IMR-90 (cell line): ENCODE data around the gene SMKR1. TPM values are rescaled to one million over a fixed set of nuclear protein-coding genes. Genes with fewer than 3 reads are reported as not detected.
"Not testable (repeated sequence)": the region's sequence is repeated elsewhere in the genome, so short reads cannot be mapped to it uniquely, and the experiment has no call there.

ENCODE experiments used
- ATAC-seq: fragments of 200-7000 bp; cut with Tn5 transposase; 2 replicates; pipeline ENCODE4 v1.9.1; 2020; ENCODE audit warnings: low read depth, mild to moderate bottlenecking, moderate library complexity
- BruUV-seq: library from RNA; stranded (reverse); fragments of 400-500 nt; replicated peaks from 2 replicates; lab custom pipeline; 2021; lab: Mats Ljungman, UMichigan
- CTCF ChIA-PET: fragments of 300-600 bp; formaldehyde crosslinking; extraction: SDS; loops from one replicate; lab custom pipeline; 2021; ENCODE audit warnings: antibody characterized with exemption; lab: Yijun Ruan, JAX
- POLR2A ChIA-PET: fragments of 300-600 bp; sonication (Branson Sonifier 250); formaldehyde crosslinking; loops from one replicate; lab custom pipeline; 2022; ENCODE audit warnings: antibody characterized with exemption; ENCODE audit not compliant: unreplicated experiment; lab: Charles Lee
- DNase-seq: peaks from one replicate; pipeline ENCODE4 v3.0.0; 2013
- H2AFZ ChIP-seq: replicated peaks from 2 replicates; pipeline ENCODE3; 2013; ENCODE audit warnings: low read length, mild to moderate bottlenecking; ENCODE audit not compliant: poor library complexity
- H2AK5ac ChIP-seq: 2 replicates; pipeline ENCODE4 v1.6.1; 2013; ENCODE audit warnings: low read depth, low read length, inconsistent platforms
- H2AK9ac ChIP-seq: replicated peaks from 2 replicates; pipeline ENCODE3; 2013; ENCODE audit warnings: mild to moderate bottlenecking, low read depth, low read length, moderate library complexity; ENCODE audit not compliant: poor library complexity
- H2BK120ac ChIP-seq: 2 replicates; pipeline ENCODE4 v1.6.1; 2013; ENCODE audit warnings: low read depth, low read length, inconsistent platforms
- H2BK15ac ChIP-seq: 3 replicates; pipeline ENCODE4 v1.6.1; 2013; ENCODE audit warnings: low read depth, low read length, inconsistent platforms
- H2BK20ac ChIP-seq: 2 replicates; pipeline ENCODE4 v1.6.1; 2013; ENCODE audit warnings: low read depth, mild to moderate bottlenecking, inconsistent platforms, low read length, moderate library complexity
- H2BK5ac ChIP-seq: 2 replicates; pipeline ENCODE4 v1.6.1; 2013; ENCODE audit warnings: mild to moderate bottlenecking, low read depth, low read length, inconsistent platforms; ENCODE audit not compliant: poor library complexity, severe bottlenecking
- H3K14ac ChIP-seq: replicated peaks from 2 replicates; pipeline ENCODE4 v1.6.1; 2013; ENCODE audit warnings: low read depth, low read length, inconsistent platforms
- H3K18ac ChIP-seq: 2 replicates; pipeline ENCODE4 v1.6.1; 2013; ENCODE audit warnings: low read depth, low read length, control low read depth
- H3K23ac ChIP-seq: 2 replicates; pipeline ENCODE4 v1.6.1; 2013; ENCODE audit warnings: low read depth, low read length, inconsistent platforms
- H3K27ac ChIP-seq: 2 replicates; pipeline ENCODE4 v1.5.1; 2013; ENCODE audit warnings: mild to moderate bottlenecking, control low read depth, low read length; ENCODE audit not compliant: insufficient read depth
- H3K27me3 ChIP-seq: 2 replicates; pipeline ENCODE4 v1.6.1; 2013; ENCODE audit warnings: low read length; ENCODE audit not compliant: control insufficient read depth, insufficient read depth
- H3K36me3 ChIP-seq: 2 replicates; pipeline ENCODE4 v1.6.1; 2013; ENCODE audit warnings: low read length, mixed read lengths; ENCODE audit not compliant: control insufficient read depth, insufficient read depth
- H3K4ac ChIP-seq: 2 replicates; pipeline ENCODE4 v1.6.1; 2013; ENCODE audit warnings: low read depth, low read length, inconsistent platforms
- H3K4me1 ChIP-seq: 2 replicates; pipeline ENCODE4 v1.6.1; 2013; ENCODE audit warnings: low read length, mixed read lengths; ENCODE audit not compliant: control insufficient read depth, insufficient read depth
- H3K4me2 ChIP-seq: 2 replicates; pipeline ENCODE4 v1.6.1; 2013; ENCODE audit warnings: low read depth, mild to moderate bottlenecking, control low read depth, low read length, moderate library complexity
- H3K4me3 ChIP-seq: 2 replicates; pipeline ENCODE4 v1.5.1; 2013; ENCODE audit warnings: low read depth, mild to moderate bottlenecking, control low read depth, low read length, moderate library complexity; ENCODE audit not compliant: insufficient read depth
- H3K56ac ChIP-seq: 2 replicates; pipeline ENCODE4 v1.6.1; 2013; ENCODE audit warnings: low read length, inconsistent platforms; ENCODE audit not compliant: insufficient read depth; ENCODE audit errors: extremely low read depth
- H3K79me1 ChIP-seq, 2 experiments: 2 replicates each; pipeline ENCODE4 v1.6.1; 2013; ENCODE audit warnings: low read length in 2 of 2, inconsistent platforms in 1 of 2, low read depth in 1 of 2
- H3K9ac ChIP-seq: 2 replicates; pipeline ENCODE4 v1.6.1; 2013; ENCODE audit warnings: low read depth, low read length, control low read depth
- H3K9me1 ChIP-seq: 2 replicates; pipeline ENCODE4 v1.6.1; 2013; ENCODE audit warnings: low read length, inconsistent platforms; ENCODE audit not compliant: insufficient read depth
- H3K9me3 ChIP-seq: 2 replicates; pipeline ENCODE4 v1.6.1; 2013; ENCODE audit warnings: low read length; ENCODE audit not compliant: control insufficient read depth, insufficient read depth
- H4K20me1 ChIP-seq: 2 replicates; pipeline ENCODE4 v1.6.1; 2013; ENCODE audit warnings: low read length, inconsistent platforms; ENCODE audit not compliant: insufficient read depth
- H4K5ac ChIP-seq: 2 replicates; pipeline ENCODE4 v1.6.1; 2013; ENCODE audit warnings: mild to moderate bottlenecking, low read depth, low read length, control low read depth
- H4K8ac ChIP-seq, 2 experiments: 2 replicates each; pipeline ENCODE4 v1.6.1; 2013; ENCODE audit warnings: low read depth in 2 of 2, low read length in 2 of 2, control low read depth in 1 of 2, inconsistent platforms in 1 of 2
- H4K91ac ChIP-seq: 2 replicates; pipeline ENCODE4 v1.6.1; 2013; ENCODE audit warnings: low read depth, low read length, inconsistent platforms; ENCODE audit not compliant: insufficient read depth
- WGBS, 2 experiments: methylation state at CpG; one replicate each; pipeline versions ENCODE4 v1.1.5 to v1.1.7; 2013; ENCODE audit warnings: missing lambda C conversion rate in 2 of 2; ENCODE audit not compliant: insufficient read length in 1 of 2; ENCODE audit errors: extremely low coverage in 2 of 2; 5-methylcytosine and 5-hydroxymethylcytosine counted together
- dilution Hi-C: fragments of 300-500 bp; cut with HindIII; formaldehyde crosslinking; loops from one replicate; pipeline ENCODE4 v1.14.3; 2018; ENCODE audit warnings: low sequenced_read_pairs; ENCODE audit not compliant: unreplicated experiment
- in situ Hi-C: fragments of 300-500 bp; cut with MboI; formaldehyde crosslinking; loops from 3 replicates; pipeline ENCODE4 v1.14.3; 2019; ENCODE audit warnings: low sequenced_read_pairs, inconsistent platforms, mixed read lengths
- intact Hi-C: fragments of 100-400 bp; cut with micrococcal nuclease; formaldehyde crosslinking; loops from 2 replicates; pipeline ENCODE4 v1.10.0; 2022
- polyA plus RNA-seq, 3 experiments: library from polyadenylated mRNA; depleted of rRNA; stranded (reverse); fragments of >200 nt; gene quantifications; 2 replicates each; pipeline ENCODE4 v1.2.3, GENCODE V29; 2012; ENCODE audit warnings: low replicate concordance in 1 of 3
- total RNA-seq: library from RNA; depleted of rRNA; stranded (reverse); fragments of >200 nt; gene quantifications from 2 replicates; pipeline ENCODE4 v1.2.3, GENCODE V29; 2012

Gene SMKR1
- total and polyA plus RNA-seq, 2 of the 4 experiments (the other 2 are of a cell fraction): 0.26 TPM; not detected in 1

DNA sequence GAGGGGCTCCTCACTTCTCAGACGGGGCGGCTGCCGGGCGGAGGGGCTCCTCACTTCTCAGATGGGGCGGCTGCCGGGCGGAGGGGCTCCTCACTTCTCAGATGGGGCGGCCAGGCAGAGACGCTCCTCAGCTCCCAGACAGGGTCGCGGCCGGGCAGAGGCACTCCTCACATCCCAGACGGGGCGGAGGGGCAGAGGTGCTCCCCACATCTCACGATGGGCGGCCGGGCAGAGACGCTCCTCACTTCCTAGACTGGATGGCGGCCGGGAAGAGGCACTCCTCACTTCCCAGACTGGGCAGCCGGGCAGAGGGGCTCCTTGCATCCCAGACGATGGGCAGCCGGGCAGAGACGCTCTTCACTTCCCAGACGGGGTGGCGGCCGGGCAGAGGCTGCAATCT is 25.9 kb upstream of the SMKR1 start:
- H2AK9ac ChIP-seq, H2BK5ac ChIP-seq, H3K27me3 ChIP-seq, H3K4me1 ChIP-seq, H3K18ac ChIP-seq, H2BK15ac ChIP-seq, CTCF ChIA-PET, H3K9ac ChIP-seq, H2BK20ac ChIP-seq, intact Hi-C loops, BruUV-seq, H4K8ac ChIP-seq, H4K5ac ChIP-seq, ATAC-seq, H3K23ac ChIP-seq, H3K36me3 ChIP-seq, H2BK120ac ChIP-seq, DNase-seq, H2AK5ac ChIP-seq, H2AFZ ChIP-seq, H3K4ac ChIP-seq, POLR2A ChIA-PET, H3K9me3 ChIP-seq, H3K4me2 ChIP-seq, H3K4me3 ChIP-seq, H4K91ac ChIP-seq, H4K20me1 ChIP-seq, H3K79me1 ChIP-seq, dilution Hi-C loops, H3K14ac ChIP-seq, H3K27ac ChIP-seq, H3K9me1 ChIP-seq, H3K56ac ChIP-seq: not testable (repeated sequence)
- in situ Hi-C loops: loop anchor here (25.0 kb wide), 1 partner anchor 536 kb away; no protein-coding TSS in a partner anchor
- 100% methylated on average over 2 of the region's 27 CpGs; no CpG with 5 or more reads in 1 of the 2 experiments for WGBS, 2 experiments
